Glomerular visceral epithelial cell (primary cell): Measurements from ENCODE around the gene DCST1.
A peak's percentile ranks its signal among the peaks of the same experiment; 100 is the strongest.

Source experiments
- DNase-seq: peaks from one replicate; pipeline ENCODE4 v3.0.0-alpha.2; 2016; ENCODE audit errors: extremely low spot score

DCST1 gene

GRCh38 chr1:155034318-155035208 lies 939 bp downstream of the DCST1 start:
- DNase-seq = no peak

- no peak for DNase-seq
These were observed 2.3 kb downstream of the DCST1 start for GRCh38 chr1:155035936-155036335.

GRCh38 chr1:155037043-155037442 lies 3.4 kb downstream of the DCST1 start:
- no peak for DNase-seq

- no peak for DNase-seq
These were observed 4.3 kb downstream of the DCST1 start for GRCh38 chr1:155037851-155038441.

GRCh38 chr1:155038602-155039307 lies 5.1 kb downstream of the DCST1 start:
- DNase-seq = peak; percentile 57

- DNase-seq = no peak
These were observed 5.7 kb downstream of the DCST1 start for GRCh38 chr1:155039308-155039669.

- DNase-seq = no peak
These were observed 6.9 kb downstream of the DCST1 start for GRCh38 chr1:155040358-155041093.

GRCh38 chr1:155042789-155043188 lies 9.2 kb downstream of the DCST1 start:
- DNase-seq = no peak

- no peak for DNase-seq
These were observed 9.7 kb downstream of the DCST1 start for GRCh38 chr1:155043301-155043702.

GRCh38 chr1:155043793-155044192 lies 10.2 kb downstream of the DCST1 start:
- DNase-seq = no peak

- DNase-seq = no peak
These were observed 10.7 kb downstream of the DCST1 start for GRCh38 chr1:155044365-155044764.

GRCh38 chr1:155044812-155045657 lies 11.4 kb downstream of the DCST1 start:
- DNase-seq = peak; percentile 88

- no peak for DNase-seq
These were observed 15.1 kb downstream of the DCST1 start for GRCh38 chr1:155048449-155049334.

- peak; percentile 54 for DNase-seq
These were observed 16.3 kb downstream of the DCST1 start for GRCh38 chr1:155049651-155050559.

- peak; percentile 83 for DNase-seq
These were observed 17.1 kb downstream of the DCST1 start, which contains the start of gene ADAM15 for GRCh38 chr1:155050560-155051341. TSS of gene ADAM15 (plus strand) at chr1:155051316. CDS start at chr1:155051387, 71 bp downstream.

- no peak for DNase-seq
These were observed 17.7 kb downstream of the DCST1 start for GRCh38 chr1:155051342-155051776.

GRCh38 chr1:155051777-155052398 lies 18.3 kb downstream of the DCST1 start:
- DNase-seq = peak; percentile 51
